GM11168 (cell line): ENCODE data around the gene NDFIP2.

Source experiments
- in situ Hi-C: fragments of 300-500 bp; cut with MboI; formaldehyde crosslinking; loops from one replicate; pipeline ENCODE4 v1.12.0; 2022; ENCODE audit warnings: low sequenced_read_pairs; ENCODE audit not compliant: unreplicated experiment

Gene NDFIP2

DNA sequence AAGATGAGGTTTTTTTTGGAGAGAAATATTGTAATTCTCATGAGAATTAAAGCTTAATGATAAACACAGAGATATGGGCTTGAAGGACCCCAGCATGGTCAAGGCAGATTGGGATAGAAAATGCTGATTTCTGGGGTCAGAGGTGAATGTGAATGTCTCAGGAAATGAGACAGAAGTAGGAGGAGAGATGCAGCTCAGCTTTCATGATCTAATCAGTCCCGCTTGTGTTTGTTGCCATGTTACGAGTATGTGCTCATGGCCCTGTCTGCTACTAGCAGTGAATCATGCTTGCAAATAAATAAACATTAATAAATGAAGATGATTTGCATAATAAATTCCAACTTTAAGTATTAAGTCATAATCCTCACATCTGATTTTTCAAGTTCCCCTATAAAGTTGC lies 23.0 kb upstream of the NDFIP2 start:
- in situ Hi-C loops = no loop called here

DNA sequence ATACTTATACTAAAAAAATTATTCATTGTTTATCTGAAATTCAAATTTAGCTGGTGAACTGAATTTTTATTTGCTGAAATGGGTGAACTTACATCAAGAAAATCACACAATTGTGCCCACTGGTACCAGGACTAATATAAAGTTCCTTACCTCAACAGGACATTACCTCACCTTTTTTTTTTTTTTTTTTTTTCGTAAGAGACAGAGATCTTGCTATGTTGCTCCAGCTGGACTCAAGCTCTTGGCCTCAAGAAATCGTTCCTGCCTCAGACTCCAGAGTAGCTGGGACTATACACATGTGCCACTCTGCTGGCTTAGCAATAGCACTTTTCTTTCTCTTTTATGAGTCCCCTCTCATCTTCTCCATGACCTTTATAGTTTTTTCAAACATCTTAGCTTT lies 22.5 kb upstream of the NDFIP2 start:
- in situ Hi-C loops = no loop called here

DNA sequence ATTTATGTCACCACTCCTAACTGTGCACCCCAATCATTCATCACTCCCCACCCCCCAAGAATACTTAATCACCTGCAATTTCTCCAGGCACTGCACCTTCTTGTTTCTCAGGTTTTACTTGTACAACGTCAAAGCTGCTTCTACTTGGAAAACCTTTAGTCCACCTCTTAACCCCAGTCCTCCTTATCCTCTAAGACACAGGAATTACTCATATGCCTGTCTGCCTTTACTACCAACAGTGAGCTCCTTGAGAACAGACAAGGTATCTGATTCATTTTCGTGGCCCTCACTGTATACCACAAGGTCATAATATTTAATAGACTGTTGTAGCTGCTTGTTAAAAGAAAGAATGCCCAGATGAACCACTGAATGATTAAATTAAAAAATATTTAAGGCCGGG lies 21.0 kb upstream of the NDFIP2 start:
- in situ Hi-C loops = no loop called here

DNA sequence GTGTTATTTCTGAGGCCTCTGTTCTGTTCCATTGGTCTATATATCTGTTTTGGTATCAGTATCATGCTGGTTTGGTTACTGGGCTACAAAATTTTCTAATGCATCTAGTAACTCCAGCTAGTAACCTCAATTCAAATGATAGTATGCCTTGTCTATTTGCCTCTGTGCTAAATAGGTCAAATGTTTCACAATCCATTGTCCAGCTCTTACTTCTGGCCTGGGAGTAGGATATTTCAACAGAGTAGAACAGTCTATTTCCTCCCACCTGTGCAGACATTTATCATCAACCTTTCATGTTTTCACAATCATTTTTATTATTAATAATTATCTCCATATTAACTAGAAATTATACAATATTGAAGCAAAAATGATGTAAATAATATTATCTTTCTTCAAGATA lies 18.1 kb upstream of the NDFIP2 start:
- in situ Hi-C loops = no loop called here

DNA sequence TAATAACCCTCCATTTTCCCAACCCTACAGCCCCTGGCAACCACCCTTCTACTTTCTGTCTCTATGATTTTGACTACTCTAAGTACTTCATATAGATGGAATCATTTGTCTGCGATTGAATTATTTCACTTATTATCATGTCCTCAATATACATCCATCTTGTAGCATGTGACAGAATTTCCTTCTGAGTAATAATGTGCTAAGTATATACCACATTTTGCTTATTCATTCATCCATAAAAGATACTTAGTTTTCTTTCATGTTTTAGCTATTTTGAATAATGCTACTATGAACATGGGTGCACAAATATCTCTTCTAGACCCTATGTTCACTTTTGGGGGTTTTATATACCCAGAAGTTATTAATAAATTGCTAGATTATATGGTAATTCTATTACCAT lies 17.4 kb upstream of the NDFIP2 start:
- in situ Hi-C loops = no loop called here

DNA sequence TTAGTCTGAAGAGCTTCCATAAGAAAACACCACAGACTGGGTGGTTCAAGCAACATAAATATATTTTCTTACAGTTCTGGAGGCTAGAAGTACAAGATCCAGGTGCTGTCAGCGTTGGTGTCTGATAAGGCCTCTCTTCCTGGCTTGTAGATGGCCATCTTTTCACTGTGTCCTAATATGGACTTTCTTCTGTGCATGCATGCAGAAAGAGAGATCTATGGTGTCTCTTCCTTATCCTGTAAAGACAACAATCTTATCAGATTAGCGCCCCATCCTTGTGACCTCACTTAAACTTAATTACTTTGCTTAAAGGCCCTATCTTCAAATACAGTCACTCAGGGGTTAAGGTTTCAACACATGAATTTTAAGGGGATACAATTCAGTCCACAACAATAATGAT lies 14.1 kb upstream of the NDFIP2 start:
- in situ Hi-C loops = no loop called here

DNA sequence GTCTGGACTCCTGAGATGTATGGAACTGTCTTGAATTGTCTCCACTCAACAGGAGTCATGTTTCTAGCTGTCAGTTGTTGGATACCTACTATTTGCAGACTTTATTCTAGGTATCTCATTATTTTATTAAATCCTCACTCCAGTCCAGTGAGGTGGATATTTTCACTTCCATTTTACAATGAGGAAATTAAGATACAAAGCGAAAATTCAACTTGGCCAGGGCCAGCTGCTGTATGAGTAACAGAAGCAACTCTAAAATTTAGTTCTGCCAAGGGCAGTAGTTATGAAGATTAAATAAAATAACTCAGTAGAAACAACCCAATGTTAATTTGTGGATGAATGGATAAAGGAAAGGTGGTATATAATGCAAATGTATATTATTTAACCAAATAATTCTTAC lies 12.6 kb upstream of the NDFIP2 start:
- in situ Hi-C loops = no loop called here

DNA sequence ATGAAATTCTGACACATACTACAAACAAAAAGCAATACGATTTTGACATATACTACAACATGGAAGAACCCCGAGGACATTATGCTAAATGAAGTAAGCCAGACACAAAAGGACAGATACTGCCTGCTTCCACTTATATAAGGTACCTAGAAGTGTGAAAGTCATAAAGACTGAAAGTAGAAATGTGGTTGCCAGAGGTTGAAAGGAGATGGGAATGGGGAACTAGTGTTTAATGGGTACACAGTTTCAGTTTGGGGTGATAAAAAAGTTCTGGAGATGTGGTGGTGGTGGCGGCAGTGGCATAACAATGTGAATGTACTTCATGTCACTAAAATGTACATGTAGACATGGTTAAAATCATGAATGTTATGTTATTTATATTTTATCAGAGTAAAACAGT lies 12.1 kb upstream of the NDFIP2 start:
- in situ Hi-C loops = no loop called here

DNA sequence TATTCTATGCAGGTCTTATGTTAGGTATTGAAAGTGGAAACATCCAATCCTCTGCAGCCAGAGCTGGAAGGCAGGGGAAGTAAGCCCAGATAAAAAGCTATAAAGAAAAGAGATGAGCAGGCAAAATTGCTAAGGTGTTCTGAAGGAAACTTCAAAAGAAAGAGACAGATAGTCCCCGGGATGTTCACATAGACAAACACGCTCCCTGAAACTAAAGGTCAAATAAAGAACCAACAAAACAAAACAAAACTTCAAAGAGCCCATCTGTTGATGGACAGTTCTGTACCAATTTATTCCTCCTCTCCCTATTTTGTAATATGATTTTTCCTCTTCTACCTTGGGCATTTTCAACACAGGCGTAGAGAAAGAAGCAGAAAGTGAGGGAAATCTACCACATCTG lies 11.3 kb upstream of the NDFIP2 start:
- in situ Hi-C loops = no loop called here

DNA sequence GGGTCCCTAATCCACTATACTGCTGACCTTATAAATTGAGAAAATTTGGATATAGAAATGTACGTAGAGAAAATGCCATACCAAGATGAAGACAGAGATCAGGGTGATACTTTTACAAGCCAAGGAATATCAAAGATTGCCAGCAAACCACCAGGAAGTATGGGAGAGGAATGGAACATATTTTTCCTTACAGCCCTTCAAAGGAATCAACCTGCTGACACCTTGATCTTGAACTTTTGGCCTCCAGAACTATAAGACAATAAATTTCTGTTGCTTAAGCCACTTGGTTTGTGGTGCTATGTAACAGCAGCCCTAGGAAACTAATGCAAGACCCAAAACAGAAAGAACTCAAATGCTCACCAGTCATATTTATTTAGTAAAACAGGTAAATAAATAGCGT lies 10.3 kb upstream of the NDFIP2 start:
- in situ Hi-C loops = no loop called here

DNA sequence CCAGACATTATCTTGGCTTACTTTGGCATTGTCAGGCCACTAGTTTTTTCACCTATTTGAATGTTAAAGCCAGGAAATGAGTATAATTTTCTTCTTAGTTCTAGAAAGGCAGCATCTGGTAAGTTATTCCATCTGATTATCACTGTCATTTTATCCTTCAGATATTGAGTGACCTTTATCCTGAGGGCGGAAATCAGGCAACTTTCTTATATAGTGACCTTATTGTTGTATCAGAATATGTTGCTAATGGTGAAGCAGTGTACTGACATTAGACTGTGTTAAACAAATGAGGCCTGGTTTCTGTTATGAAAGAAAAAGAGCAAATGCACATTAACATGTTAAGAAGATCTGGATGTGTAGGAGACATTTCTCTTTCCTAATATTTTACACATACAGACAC lies 5.4 kb upstream of the NDFIP2 start:
- in situ Hi-C loops = no loop called here

DNA sequence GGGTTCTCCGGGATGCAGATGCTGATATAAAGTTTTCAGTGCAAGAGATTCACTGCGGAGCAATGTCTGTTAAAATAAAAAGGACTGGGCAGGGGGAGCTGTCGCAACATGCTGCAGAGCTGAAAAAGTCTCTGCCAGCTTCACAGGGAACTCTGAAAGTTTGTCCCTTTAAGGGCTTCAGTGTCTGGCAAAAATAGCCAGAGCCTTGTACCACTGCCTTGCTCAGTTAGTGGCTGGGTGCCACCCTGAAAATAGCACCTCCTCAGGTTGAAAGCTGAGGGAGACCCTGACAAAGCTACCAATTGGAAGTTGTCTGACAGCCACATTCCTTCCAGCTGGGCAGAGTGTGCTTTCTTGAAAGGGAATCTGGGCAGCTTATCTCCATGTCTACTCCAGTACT lies 3.0 kb upstream of the NDFIP2 start:
- in situ Hi-C loops = no loop called here

DNA sequence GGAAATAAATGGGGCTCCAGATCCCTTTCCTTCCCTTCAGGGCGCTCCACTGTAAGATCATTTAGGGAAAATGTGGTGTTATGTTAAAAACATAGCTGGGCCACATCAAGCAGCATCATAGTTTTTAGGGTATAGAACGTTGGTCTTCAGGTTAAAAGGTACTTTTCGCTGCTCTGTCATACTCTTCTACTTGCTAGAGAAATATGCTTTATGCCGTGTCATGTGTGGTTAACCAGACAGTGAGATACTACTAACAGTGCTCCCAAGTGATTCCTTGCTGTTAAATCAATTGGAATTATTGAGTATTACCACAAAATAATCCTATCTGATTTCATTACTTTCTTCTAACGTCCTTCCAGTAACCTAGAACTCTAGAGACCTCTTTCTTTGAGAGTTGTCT lies 1.1 kb upstream of the NDFIP2 start:
- in situ Hi-C loops = no loop called here

DNA sequence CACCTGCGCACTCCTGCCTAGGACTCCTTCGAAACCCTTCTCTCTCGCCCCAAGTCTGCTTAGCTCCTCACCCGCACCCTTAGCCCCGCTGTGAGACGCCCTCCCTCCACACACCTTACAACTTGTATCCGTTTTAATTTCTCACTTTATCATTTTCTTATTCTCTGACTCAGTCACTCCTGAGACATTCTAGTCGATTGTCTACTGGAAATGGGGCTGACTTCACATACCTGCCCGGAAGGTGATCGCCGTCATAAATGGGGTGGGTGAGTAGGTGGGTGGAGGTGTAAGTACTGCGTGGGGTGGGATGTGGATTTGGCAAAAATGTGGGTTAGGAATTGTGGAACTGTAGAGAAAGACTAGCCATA lies 714 bp downstream of the NDFIP2 start:
- in situ Hi-C loops = no loop called here

DNA sequence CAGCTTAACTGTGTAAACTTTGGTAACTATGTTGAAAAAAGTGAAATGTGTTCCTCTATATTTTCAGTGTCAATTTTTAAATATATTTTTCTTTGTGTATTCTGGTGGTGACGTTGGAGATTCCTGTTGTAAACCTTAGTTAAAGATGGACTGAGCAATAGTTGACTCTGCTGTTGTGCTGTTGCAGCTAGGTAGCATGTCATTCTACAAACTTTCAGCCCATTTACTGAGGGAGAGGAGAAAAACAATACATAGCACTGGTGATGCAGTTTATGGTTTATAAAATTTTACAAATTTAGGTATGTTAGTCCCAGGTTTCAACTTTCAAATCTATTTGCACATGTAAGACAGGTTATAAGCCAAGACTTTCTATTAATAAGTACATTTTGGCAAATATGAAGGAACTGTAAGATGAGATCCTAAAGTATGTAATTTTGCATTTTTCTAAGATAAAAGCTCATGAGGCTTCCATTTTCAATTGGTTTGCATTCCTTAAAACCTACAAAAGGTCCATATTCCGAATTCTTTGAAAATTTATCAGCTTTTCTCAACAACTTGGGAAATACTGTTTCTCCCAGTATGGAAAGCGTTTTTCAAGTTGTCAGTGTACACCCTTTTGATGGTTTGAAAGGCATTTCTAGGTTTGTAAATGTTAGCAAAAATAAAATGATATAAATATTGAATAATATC lies 1.5 kb downstream of the NDFIP2 start:
- in situ Hi-C loops = no loop called here

DNA sequence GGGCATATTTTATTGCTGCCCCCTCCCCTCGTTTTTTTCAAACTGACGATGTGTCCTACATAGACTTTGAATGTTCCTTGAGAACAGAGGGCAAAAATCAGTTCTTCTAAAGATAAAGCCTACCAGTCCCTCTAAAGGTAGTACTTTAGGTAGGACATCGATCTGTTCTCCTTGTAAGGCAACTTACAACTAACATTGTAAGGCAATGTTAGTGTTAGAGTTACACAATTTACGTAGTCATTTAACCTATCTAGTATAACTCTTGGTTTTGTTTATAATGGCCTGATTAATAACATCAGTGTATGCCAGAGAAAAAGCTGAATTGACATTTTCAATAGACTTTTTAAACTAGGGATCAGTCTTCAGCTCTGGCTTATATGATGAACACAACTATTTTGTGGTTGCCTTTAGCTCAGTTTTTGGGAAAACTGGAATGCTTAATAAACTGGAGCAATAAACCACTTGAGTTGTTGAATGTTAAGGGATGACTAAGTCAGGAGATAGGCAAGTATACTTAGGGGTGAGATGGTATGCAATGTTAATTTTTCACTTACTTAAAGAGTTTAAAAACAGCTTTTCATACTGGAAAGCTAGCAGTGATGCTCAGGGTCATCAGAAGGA lies 2.2 kb downstream of the NDFIP2 start:
- in situ Hi-C loops = no loop called here

DNA sequence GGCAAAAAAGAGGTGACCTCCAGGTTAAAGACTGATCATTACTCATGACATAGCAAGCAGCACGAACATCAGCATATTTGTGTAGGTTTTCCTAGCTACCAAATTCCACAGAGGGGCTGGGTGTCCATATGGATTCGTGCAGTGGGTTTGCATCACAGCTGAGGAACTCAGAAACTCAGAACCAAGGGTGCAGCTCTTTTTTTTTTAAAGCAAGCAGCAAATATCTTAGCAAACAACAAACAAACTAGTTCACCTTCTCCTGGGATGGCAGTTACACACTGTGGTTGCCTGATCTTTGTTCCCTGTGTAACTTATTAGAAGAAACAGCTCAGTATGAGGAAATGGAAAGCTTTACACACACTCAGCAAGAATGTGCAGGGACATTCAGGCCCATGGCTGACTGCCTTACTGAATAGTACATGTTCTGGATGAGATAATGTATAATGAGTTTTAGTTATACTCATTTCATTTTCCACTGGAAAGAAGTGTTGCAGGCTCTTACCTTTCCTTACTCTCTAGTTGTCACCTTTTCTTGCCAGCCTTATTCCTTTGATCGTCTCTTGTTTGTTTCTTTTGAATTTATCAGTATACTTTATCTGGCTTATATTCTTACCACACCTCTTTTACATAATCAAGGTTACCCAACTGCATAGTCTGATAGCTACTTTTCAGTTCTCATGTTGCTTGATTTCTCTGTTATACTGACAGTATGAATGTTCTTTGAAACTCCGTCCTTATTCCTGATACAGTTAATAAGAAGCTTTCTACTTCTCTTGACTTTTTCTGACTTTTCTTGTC lies 4.3 kb downstream of the NDFIP2 start:
- in situ Hi-C loops = no loop called here

DNA sequence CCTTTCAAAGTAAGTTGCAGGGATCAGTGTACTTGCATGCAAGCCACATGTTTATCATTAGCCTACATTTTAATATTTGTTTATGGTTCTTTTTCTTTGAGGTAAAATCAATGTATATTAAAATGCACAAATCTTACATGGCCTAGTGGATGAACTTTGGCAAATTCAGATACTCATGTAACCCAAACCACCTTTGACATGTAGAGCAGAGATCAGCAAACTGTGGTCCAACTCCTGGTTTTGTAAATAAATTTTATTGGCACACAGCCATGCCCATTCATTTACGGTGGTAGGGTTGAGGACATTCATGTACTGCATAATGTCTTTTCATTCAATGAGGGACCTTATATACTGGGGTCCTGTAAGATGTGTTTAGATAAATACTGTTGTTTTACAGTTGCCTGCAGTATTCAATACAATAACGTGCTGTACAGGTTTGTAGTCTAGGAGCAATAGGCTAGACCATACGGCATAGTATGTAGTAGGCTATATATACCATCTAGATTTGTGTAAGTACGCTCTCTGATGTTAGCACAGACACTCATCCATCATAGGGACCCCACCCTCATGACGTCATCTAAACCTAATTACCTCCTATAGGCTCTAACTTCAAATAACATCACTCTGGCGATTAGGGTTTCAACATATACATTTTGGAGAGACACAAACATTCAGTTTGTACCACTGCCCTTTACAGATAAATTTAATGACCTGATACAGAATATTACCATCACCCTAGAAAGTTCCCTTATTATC lies 5.7 kb downstream of the NDFIP2 start:
- in situ Hi-C loops = no loop called here

DNA sequence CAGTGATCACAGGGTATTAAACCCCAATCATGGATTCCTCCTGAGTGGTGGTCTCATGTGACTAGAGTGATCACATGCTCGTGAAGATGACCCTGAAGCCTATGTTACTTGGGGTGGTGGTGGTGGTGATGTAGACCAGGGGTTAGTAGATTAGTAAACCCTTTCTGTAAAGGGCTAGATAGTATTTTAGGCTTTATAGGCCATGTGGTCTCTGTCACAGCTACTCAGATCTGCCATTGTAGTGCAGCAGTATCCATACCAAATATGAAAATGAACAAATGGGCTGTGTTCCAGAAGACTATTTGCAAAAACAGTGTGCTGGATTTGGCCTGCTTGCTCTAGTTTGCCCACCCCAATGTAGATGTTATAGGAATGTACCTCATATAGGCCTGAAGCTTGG lies 9.4 kb downstream of the NDFIP2 start:
- in situ Hi-C loops = no loop called here

DNA sequence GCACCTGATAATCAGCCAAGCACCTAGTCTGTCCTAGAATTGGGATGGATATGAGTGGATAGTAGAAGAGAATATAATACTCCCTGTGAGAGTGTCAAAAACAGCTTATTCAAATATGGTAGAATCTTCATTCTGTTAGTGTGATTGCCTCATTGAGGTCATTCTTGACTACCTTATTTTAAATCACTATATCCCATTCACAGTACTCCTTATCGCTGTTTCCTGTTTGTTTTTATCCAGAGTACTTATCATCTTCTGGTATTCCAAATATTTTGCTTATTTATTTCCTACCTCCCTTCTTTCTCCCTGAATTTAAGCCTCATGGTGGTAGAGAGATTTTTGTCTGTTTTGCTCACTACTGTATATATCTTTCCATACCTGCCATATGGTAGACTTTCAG lies 9.9 kb downstream of the NDFIP2 start:
- in situ Hi-C loops = no loop called here

DNA sequence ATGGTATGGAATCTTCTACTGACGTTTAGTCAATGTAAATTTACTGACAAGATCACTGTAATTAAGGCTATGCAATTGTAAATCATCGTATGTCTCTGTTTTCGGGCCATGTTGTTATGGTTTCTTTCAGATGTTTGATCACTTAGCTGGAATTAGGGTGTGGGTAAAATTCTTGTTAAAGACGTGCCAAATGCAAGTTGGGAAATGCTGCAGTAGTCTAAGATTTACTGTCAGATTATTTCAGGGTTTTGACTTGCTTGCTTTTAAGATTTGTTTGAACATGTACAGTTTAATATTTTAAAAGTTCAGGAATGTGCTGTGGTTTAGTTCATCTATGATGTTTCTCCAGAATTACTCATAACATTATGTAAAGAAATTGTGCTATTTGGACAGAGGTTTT lies 10.8 kb downstream of the NDFIP2 start:
- in situ Hi-C loops = no loop called here
